Ascending aorta (tissue), 2 donors: Measurements from ENCODE around the gene RMC1. TPM values are rescaled to one million over a fixed set of nuclear protein-coding genes. Genes with fewer than 3 reads are reported as not detected.
"Not testable (repeated sequence)": the region's sequence is repeated elsewhere in the genome, so short reads cannot be mapped to it uniquely, and the experiment has no call there.

Source experiments
- DNase-seq, 2 donors: peaks; one replicate each; pipeline ENCODE4 v3.0.0-alpha.2; 2019; ENCODE audit warnings: low spot score in 2 of 2
- H3K27ac ChIP-seq, 2 donors: fragments of 200-600 bp; sonication (generic); one replicate each; pipeline ENCODE4 v1.5.1; 2016 to 2017; ENCODE audit warnings: mild to moderate bottlenecking in 1 of 2
- H3K27me3 ChIP-seq: fragments of 200-600 bp; sonication (generic); one replicate; pipeline ENCODE4 v1.5.1; 2017
- H3K36me3 ChIP-seq, 2 donors: fragments of 200-600 bp; sonication (generic); one replicate each; pipeline ENCODE4 v1.5.1; 2016
- H3K4me1 ChIP-seq, 2 donors: fragments of 200-600 bp; sonication (generic); one replicate each; pipeline ENCODE4 v1.5.1; 2016 to 2017; ENCODE audit warnings: mild to moderate bottlenecking in 1 of 2
- H3K4me3 ChIP-seq, 2 donors: fragments of 200-600 bp; sonication (generic); one replicate each; pipeline ENCODE4 v1.5.1; 2016 to 2017; ENCODE audit warnings: mild to moderate bottlenecking in 1 of 2
- H3K9me3 ChIP-seq, 2 donors: fragments of 200-600 bp; sonication (generic); one replicate each; pipeline ENCODE4 v1.5.1; 2016
- CTCF ChIP-seq, 3 experiments: fragments of 200-600 bp in 2 of 3; fragments of 450-650 bp in 1 of 3; sonication (generic) in 2 of 3; IDR thresholded peaks; one replicate each; pipeline ENCODE4 v1.5.1; 2016 to 2019; ENCODE audit warnings: antibody characterized with exemption in 3 of 3, mild to moderate bottlenecking in 1 of 3, moderate library complexity in 1 of 3
- intact Hi-C: fragments of 100-400 bp; cut with DNase I; formaldehyde crosslinking; loops from one replicate; pipeline ENCODE4 v1.15.1; 2023
- total RNA-seq: library from RNA; depleted of rRNA; stranded (reverse); fragments of >200 nt; gene quantifications from one replicate; pipeline ENCODE4 v1.1.0, GENCODE V29; 2016

The RMC1 gene
- total RNA-seq, 1 donor from 2014 or later, result 20.1 TPM

GRCh38 chr18:23479829-23480505 is 23.3 kb upstream of the RMC1 start:
- H3K27me3 ChIP-seq, result no peaks in the 10 kb centered on the region
- no peak for DNase-seq
- TF ChIP-seq CTCF (IDR thresholded peaks at IDR 0.05), result no peak
- H3K9me3 ChIP-seq, result no peaks in the 10 kb centered on the region
- H3K36me3 ChIP-seq, result peaks cover 66 to 70% of the 10 kb centered on the region in 2 donors
- intact Hi-C loops, result loop anchor here (10.0 kb wide), 1 partner anchor 245 kb away; no protein-coding TSS in a partner anchor
- H3K27ac ChIP-seq, result no peak overlapping the region
- H3K4me3 ChIP-seq, result no peak overlapping the region
- peaks cover 0 to 7% of the 10 kb centered on the region in 2 donors for H3K4me1 ChIP-seq

GRCh38 chr18:23484561-23485182 is 18.6 kb upstream of the RMC1 start:
- no peak for DNase-seq
- Histone ChIP-seq H3K4me3 (no peak overlapping the region), H3K4me1 (peaks cover 3 to 16% of the 10 kb centered on the region in 2 donors), H3K27me3 (no peaks in the 10 kb centered on the region), H3K36me3 (peaks cover 21 to 23% of the 10 kb centered on the region in 2 donors), H3K9me3 (no peaks in the 10 kb centered on the region), H3K27ac (peak overlapping the region; percentile 77 to 78)
- intact Hi-C loops, result loop anchor here (10.0 kb wide), 1 partner anchor 250 kb away; no protein-coding TSS in a partner anchor
- TF ChIP-seq CTCF (IDR thresholded peaks at IDR 0.05), result no peak

GRCh38 chr18:23485386-23485785 is 17.9 kb upstream of the RMC1 start:
- Histone ChIP-seq H3K4me3 (no peak overlapping the region), H3K27ac (peak overlapping the region; percentile 77 to 78), H3K36me3 (peaks cover 14 to 16% of the 10 kb centered on the region in 2 donors), H3K27me3 (no peaks in the 10 kb centered on the region), H3K9me3 (no peaks in the 10 kb centered on the region), H3K4me1 (peaks cover 3 to 19% of the 10 kb centered on the region in 2 donors)
- intact Hi-C loops, result loop anchor here (10.0 kb wide), 1 partner anchor 251 kb away; no protein-coding TSS in a partner anchor
- TF ChIP-seq CTCF (IDR thresholded peaks at IDR 0.05), result no peak
- no peak for DNase-seq

- Histone ChIP-seq H3K4me3 (peak overlapping the region; percentile 47 to 61), H3K36me3 (no peaks in the 10 kb centered on the region), H3K9me3 (no peaks in the 10 kb centered on the region), H3K4me1 (peaks cover 3 to 19% of the 10 kb centered on the region in 2 donors), H3K27ac (peak overlapping the region; percentile 90 to 95), H3K27me3 (no peaks in the 10 kb centered on the region)
- DNase-seq, result peak; percentile 42 to 82
- TF ChIP-seq CTCF (IDR thresholded peaks at IDR 0.05), result no peak
- intact Hi-C loops, result loop anchor here (1.0 to 10.0 kb wide), 2 partner anchors 15 to 253 kb away; partner anchors contain the start of gene RMC1
These were observed 15.4 kb upstream of the RMC1 start for GRCh38 chr18:23487738-23488570.

- H3K4me1 ChIP-seq, result peaks cover 3 to 15% of the 10 kb centered on the region in 2 donors
- intact Hi-C loops, result loop anchor here (1.0 to 10.0 kb wide), 2 partner anchors 36 to 255 kb away; partner anchors contain the start of gene RIOK3
- not testable (repeated sequence) for H3K9me3 ChIP-seq, H3K36me3 ChIP-seq, H3K27me3 ChIP-seq, H3K4me3 ChIP-seq
- peak overlapping the region; percentile 90 to 95 for H3K27ac ChIP-seq
- DNase-seq, result peak in 1 of 2 donors; percentile 82
These were observed 13.7 kb upstream of the RMC1 start for GRCh38 chr18:23489586-23489985.
